ENCODE results near the gene ADTRP. TPM values are rescaled to one million over a fixed set of nuclear protein-coding genes. Genes with fewer than 3 reads are reported as not detected.

ADTRP gene
- total and polyA plus RNA-seq, 2 of the 13 experiments (the other 11 are each of a cell fraction or from before 2014, with no cell fraction given) = not detected

DNA sequence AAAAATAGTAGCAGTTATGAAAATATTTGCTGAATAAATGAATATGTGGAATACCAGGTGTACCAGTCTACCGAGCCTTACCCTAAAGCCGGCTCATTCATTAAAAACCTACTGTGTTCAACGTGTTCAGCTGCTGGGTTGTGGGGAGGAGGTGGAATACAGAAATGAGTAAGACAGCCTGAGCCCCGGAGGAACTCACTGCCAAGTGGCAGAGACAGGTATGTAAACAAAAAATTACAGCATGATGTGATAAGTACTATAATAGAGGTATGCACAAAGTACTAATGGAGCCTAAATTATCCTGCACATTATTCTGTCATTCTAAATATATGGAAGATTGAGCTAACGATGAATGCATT is 6.8 kb upstream of the ADTRP start (continued):
- TF ChIP-seq, protein P1, sequence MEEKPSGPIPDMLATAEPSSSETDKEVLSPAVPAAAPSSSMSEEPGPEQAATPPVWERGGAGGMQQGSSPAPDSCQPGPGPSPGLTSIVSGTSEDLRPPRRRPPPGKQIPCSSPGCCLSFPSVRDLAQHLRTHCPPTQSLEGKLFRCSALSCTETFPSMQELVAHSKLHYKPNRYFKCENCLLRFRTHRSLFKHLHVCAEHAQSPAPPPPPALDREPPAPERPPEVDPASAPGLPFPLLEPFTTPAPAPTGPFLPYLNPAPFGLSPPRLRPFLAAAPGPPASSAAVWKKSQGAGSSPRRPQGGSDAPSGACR (CRISPR knock-in tag; IDR thresholded peaks at IDR 0.05) = no peak

DNA sequence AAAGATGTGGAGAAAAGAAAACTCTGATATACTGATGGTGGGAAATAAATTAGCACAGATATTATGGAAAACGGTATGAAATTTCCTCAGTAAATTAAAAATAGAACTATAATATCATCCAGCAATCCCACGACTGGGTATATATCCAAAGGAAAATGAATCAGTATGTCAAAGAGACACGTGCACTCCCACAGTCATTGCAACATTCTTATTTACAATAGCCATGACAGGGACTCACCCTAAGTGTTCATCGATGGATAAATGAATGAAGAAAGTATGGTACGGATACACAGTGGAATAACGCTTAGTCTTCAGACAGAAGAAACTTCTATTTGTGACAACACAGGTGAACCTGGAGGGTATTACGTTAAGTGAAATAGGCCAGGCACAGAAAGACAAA is 5.7 kb upstream of the ADTRP start:
- TF ChIP-seq CREB1 (IDR thresholded peaks at IDR 0.05) = no peak
- no peak for TF ChIP-seq CREB1 (CRISPR knock-in tag; IDR thresholded peaks at IDR 0.05)
- TF ChIP-seq, protein P2, sequence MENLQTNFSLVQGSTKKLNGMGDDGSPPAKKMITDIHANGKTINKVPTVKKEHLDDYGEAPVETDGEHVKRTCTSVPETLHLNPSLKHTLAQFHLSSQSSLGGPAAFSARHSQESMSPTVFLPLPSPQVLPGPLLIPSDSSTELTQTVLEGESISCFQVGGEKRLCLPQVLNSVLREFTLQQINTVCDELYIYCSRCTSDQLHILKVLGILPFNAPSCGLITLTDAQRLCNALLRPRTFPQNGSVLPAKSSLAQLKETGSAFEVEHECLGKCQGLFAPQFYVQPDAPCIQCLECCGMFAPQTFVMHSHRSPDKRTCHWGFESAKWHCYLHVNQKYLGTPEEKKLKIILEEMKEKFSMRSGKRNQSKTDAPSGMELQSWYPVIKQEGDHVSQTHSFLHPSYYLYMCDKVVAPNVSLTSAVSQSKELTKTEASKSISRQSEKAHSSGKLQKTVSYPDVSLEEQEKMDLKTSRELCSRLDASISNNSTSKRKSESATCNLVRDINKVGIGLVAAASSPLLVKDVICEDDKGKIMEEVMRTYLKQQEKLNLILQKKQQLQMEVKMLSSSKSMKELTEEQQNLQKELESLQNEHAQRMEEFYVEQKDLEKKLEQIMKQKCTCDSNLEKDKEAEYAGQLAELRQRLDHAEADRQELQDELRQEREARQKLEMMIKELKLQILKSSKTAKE (CRISPR knock-in tag; IDR thresholded peaks at IDR 0.05; ENCODE audit: borderline replicate concordance) = no peak
- TF ChIP-seq ZNF7 (CRISPR knock-in tag; IDR thresholded peaks at IDR 0.05) = no peak
- BruUV-seq (replicated peaks) = no TSS peak
- H3K36me3 ChIP-seq (replicated peaks in 1 of 2; ENCODE audit: control insufficient read depth in 1 of 2, insufficient read depth in 2 of 2, low read length in 2 of 2) = no peaks in the 10 kb centered on the region
- ATAC-seq (no peak), FAIRE-seq (no peak), DNase-seq (ENCODE audit: low spot score) (no peak)
- POLR2A ChIA-PET = no interaction called here
- no peak overlapping the region for H3K4me3 ChIP-seq (replicated peaks in 1 of 3; ENCODE audit: insufficient read depth in 1 of 3, low read depth in 2 of 3, low read length in 3 of 3)
- no peak overlapping the region for H3K4me2 ChIP-seq (ENCODE audit: low read depth, low read length)
- no peaks in the 10 kb centered on the region for H3K9me3 ChIP-seq (ENCODE audit: low read length)
- H4K20me1 ChIP-seq (ENCODE audit: insufficient read depth, low read length) = no peaks in the 10 kb centered on the region
- in situ Hi-C loops (cut with HindIII; ENCODE audit: extremely low pct_ligation_motif_present, low pct_unique_long_range_greater_than_20kb) = no loop called here
- CTCF ChIA-PET (ENCODE audit: low intra/inter-chr PET ratio, low total read pairs) = no interaction called here
- H2AFZ ChIP-seq (ENCODE audit: low read length) = no peak overlapping the region
- intact Hi-C loops (cut with micrococcal nuclease; ENCODE audit: unreplicated experiment) = no loop called here
- WGBS (ENCODE audit: low lambda C conversion rate) = 38% methylated on average over 7 of the region's 7 CpGs
- peaks cover 0 to 27% of the 10 kb centered on the region in 2 experiments; a peak in 4 of 5 replicates for H3K27me3 ChIP-seq (ENCODE audit: control insufficient read depth in 1 of 2, insufficient read depth in 2 of 2, low read length in 2 of 2)
- H3K9ac ChIP-seq (ENCODE audit: insufficient read depth, low read depth, low read length) = no peak overlapping the region
- no peaks in the 10 kb centered on the region for H3K4me1 ChIP-seq (ENCODE audit: insufficient read depth, low read length)
- H3K79me2 ChIP-seq (ENCODE audit: insufficient read depth, low read length) = no peaks in the 10 kb centered on the region
- no peak overlapping the region for H3K27ac ChIP-seq (ENCODE audit: extremely low read length, insufficient read depth, low read length)

All from HepG2 (cell line).